ENCODE measurements around the gene LRCH1.

LRCH1 gene

GRCh38 chr13:46553521-46553885 is 533 bp downstream of the LRCH1 start:
- H2AK5ac ChIP-seq (ENCODE audit: low read depth, low read length): peak overlapping the region; percentile 56
- H3K9ac ChIP-seq (ENCODE audit: low read depth, low read length, poor library complexity): peak overlapping the region; percentile 95
- no peak overlapping the region for H4K91ac ChIP-seq (ENCODE audit: low read depth, low read length, poor library complexity)
- H3K18ac ChIP-seq (ENCODE audit: low read length): peak overlapping the region; percentile 99
- H3K4me2 ChIP-seq (ENCODE audit: insufficient read depth, low read length, poor library complexity, severe bottlenecking): peak overlapping the region; percentile 93
- H3K4me1 ChIP-seq (ENCODE audit: control insufficient read depth in 2 of 2, insufficient read depth in 1 of 2, low read depth in 1 of 2, low read length in 2 of 2): peaks cover 0 to 2% of the 10 kb centered on the region in 2 donors
- H3K4ac ChIP-seq (ENCODE audit: low read length): no peak overlapping the region
- H3K36me3 ChIP-seq (replicated peaks in 1 of 2; ENCODE audit: control insufficient read depth in 2 of 2, insufficient read depth in 2 of 2, low read length in 2 of 2): no peaks in the 10 kb centered on the region
- peak overlapping the region; percentile 87 for H3K23ac ChIP-seq (ENCODE audit: low read depth, low read length, poor library complexity)
- peak overlapping the region; percentile 99 for H2AFZ ChIP-seq (ENCODE audit: low read length)
- no peak for DNase-seq (ENCODE audit: low spot score)
- H3K79me1 ChIP-seq (ENCODE audit: low read depth, low read length): peaks cover 7% of the 10 kb centered on the region
- peak overlapping the region; percentile 84 for H2BK5ac ChIP-seq (ENCODE audit: low read length)
- WGBS, 2 donors (ENCODE audit: extremely low coverage in 2 of 2, insufficient read length in 2 of 2, insufficient replicate concordance in 1 of 2): no CpG with 5 or more reads among the region's 34 CpGs
- H3K9me3 ChIP-seq (replicated peaks in 1 of 2; ENCODE audit: control insufficient read depth in 2 of 2, insufficient read depth in 1 of 2, low read depth in 1 of 2, low read length in 2 of 2): no peaks in the 10 kb centered on the region
- H2BK12ac ChIP-seq (ENCODE audit: low read length): peak overlapping the region; percentile 16
- peak overlapping the region; percentile 86 to 90 for H3K4me3 ChIP-seq (ENCODE audit: low read length in 2 of 2)
- H2BK15ac ChIP-seq (ENCODE audit: low read length): peak overlapping the region; percentile 54
- no peak overlapping the region for H4K8ac ChIP-seq (ENCODE audit: low read depth, low read length)
- no peak overlapping the region for H3K27ac ChIP-seq (replicated peaks; ENCODE audit: low read length)
- peak overlapping the region; percentile 97 for H3K14ac ChIP-seq (ENCODE audit: low read length)
- no peak overlapping the region for H2BK120ac ChIP-seq (ENCODE audit: low read depth, low read length)
- peaks cover 0 to 31% (median 2%) of the 10 kb centered on the region in 3 experiments for H3K27me3 ChIP-seq (ENCODE audit: control insufficient read depth in 3 of 3, insufficient read depth in 3 of 3, low read depth in 1 of 3, low read length in 3 of 3)

- no peak overlapping the region for H3K27ac ChIP-seq (replicated peaks; ENCODE audit: low read length)
- no peak overlapping the region for H4K91ac ChIP-seq (ENCODE audit: low read depth, low read length, poor library complexity)
- H3K4ac ChIP-seq (ENCODE audit: low read length): no peak overlapping the region
These were observed 1.2 kb downstream of the LRCH1 start for GRCh38 chr13:46553886-46554858.

GRCh38 chr13:46554951-46555350 is 2.0 kb downstream of the LRCH1 start:
- Histone ChIP-seq H3K4me2 (ENCODE audit: insufficient read depth, low read length, poor library complexity, severe bottlenecking) (peak overlapping the region; percentile 93), H3K36me3 (replicated peaks in 1 of 2; ENCODE audit: control insufficient read depth in 2 of 2, insufficient read depth in 2 of 2, low read length in 2 of 2) (no peaks in the 10 kb centered on the region), H4K8ac (ENCODE audit: low read depth, low read length) (no peak overlapping the region), H3K9ac (ENCODE audit: low read depth, low read length, poor library complexity) (no peak overlapping the region), H3K79me1 (ENCODE audit: low read depth, low read length) (peaks cover 7% of the 10 kb centered on the region), H3K27me3 (ENCODE audit: control insufficient read depth in 3 of 3, insufficient read depth in 3 of 3, low read depth in 1 of 3, low read length in 3 of 3) (peaks cover 0 to 31% (median 2%) of the 10 kb centered on the region in 3 experiments), H3K23ac (ENCODE audit: low read depth, low read length, poor library complexity) (no peak overlapping the region), H3K14ac (ENCODE audit: low read length) (no peak overlapping the region), H3K9me3 (replicated peaks in 1 of 2; ENCODE audit: control insufficient read depth in 2 of 2, insufficient read depth in 1 of 2, low read depth in 1 of 2, low read length in 2 of 2) (no peaks in the 10 kb centered on the region), H2BK5ac (ENCODE audit: low read length) (no peak overlapping the region), H3K27ac (replicated peaks; ENCODE audit: low read length) (no peak overlapping the region), H4K91ac (ENCODE audit: low read depth, low read length, poor library complexity) (no peak overlapping the region), H2BK15ac (ENCODE audit: low read length) (no peak overlapping the region), H3K4me1 (ENCODE audit: control insufficient read depth in 2 of 2, insufficient read depth in 1 of 2, low read depth in 1 of 2, low read length in 2 of 2) (peaks cover 0 to 2% of the 10 kb centered on the region in 2 donors), H3K18ac (ENCODE audit: low read length) (no peak overlapping the region), H3K4me3 (ENCODE audit: low read length in 2 of 2) (peak overlapping the region; percentile 86 to 90), H2AFZ (ENCODE audit: low read length) (peak overlapping the region; percentile 99), H2AK5ac (ENCODE audit: low read depth, low read length) (no peak overlapping the region), H2BK12ac (ENCODE audit: low read length) (no peak overlapping the region), H2BK120ac (ENCODE audit: low read depth, low read length) (no peak overlapping the region), H3K4ac (ENCODE audit: low read length) (no peak overlapping the region)
- no peak for DNase-seq (ENCODE audit: low spot score)
- no CpG with 5 or more reads among the region's 2 CpGs for WGBS, 2 donors (ENCODE audit: extremely low coverage in 2 of 2, insufficient read length in 2 of 2, insufficient replicate concordance in 1 of 2)

More at GRCh38 chr13:46553886-46554858, 1.2 kb downstream of the LRCH1 start:
- Histone ChIP-seq H3K4me2 (ENCODE audit: insufficient read depth, low read length, poor library complexity, severe bottlenecking) (peak overlapping the region; percentile 93), H4K8ac (ENCODE audit: low read depth, low read length) (no peak overlapping the region), H3K23ac (ENCODE audit: low read depth, low read length, poor library complexity) (peak overlapping the region; percentile 87), H2BK5ac (ENCODE audit: low read length) (peak overlapping the region; percentile 84), H3K14ac (ENCODE audit: low read length) (peak overlapping the region; percentile 97), H2AK5ac (ENCODE audit: low read depth, low read length) (peak overlapping the region; percentile 37), H2AFZ (ENCODE audit: low read length) (peak overlapping the region; percentile 99), H3K9me3 (replicated peaks in 1 of 2; ENCODE audit: control insufficient read depth in 2 of 2, insufficient read depth in 1 of 2, low read depth in 1 of 2, low read length in 2 of 2) (no peaks in the 10 kb centered on the region), H3K79me1 (ENCODE audit: low read depth, low read length) (peaks cover 7% of the 10 kb centered on the region), H2BK15ac (ENCODE audit: low read length) (peak overlapping the region; percentile 54), H3K36me3 (replicated peaks in 1 of 2; ENCODE audit: control insufficient read depth in 2 of 2, insufficient read depth in 2 of 2, low read length in 2 of 2) (no peaks in the 10 kb centered on the region), H3K4me1 (ENCODE audit: control insufficient read depth in 2 of 2, insufficient read depth in 1 of 2, low read depth in 1 of 2, low read length in 2 of 2) (peaks cover 0 to 2% of the 10 kb centered on the region in 2 donors), H2BK12ac (ENCODE audit: low read length) (no peak overlapping the region), H2BK120ac (ENCODE audit: low read depth, low read length) (no peak overlapping the region), H3K9ac (ENCODE audit: low read depth, low read length, poor library complexity) (peak overlapping the region; percentile 95), H3K27me3 (ENCODE audit: control insufficient read depth in 3 of 3, insufficient read depth in 3 of 3, low read depth in 1 of 3, low read length in 3 of 3) (peaks cover 0 to 31% (median 2%) of the 10 kb centered on the region in 3 experiments), H3K18ac (ENCODE audit: low read length) (peak overlapping the region; percentile 99), H3K4me3 (ENCODE audit: low read length in 2 of 2) (peak overlapping the region; percentile 86 to 90)
- WGBS, 2 donors (ENCODE audit: extremely low coverage in 2 of 2, insufficient read length in 2 of 2, insufficient replicate concordance in 1 of 2): no CpG with 5 or more reads among the region's 75 CpGs
- DNase-seq (ENCODE audit: low spot score): no peak

GRCh38 chr13:46555722-46556417 is 2.9 kb downstream of the LRCH1 start:
- no peak overlapping the region for H4K8ac ChIP-seq (ENCODE audit: low read depth, low read length)
- H3K4ac ChIP-seq (ENCODE audit: low read length): no peak overlapping the region
- H2AFZ ChIP-seq (ENCODE audit: low read length): no peak overlapping the region
- H2BK15ac ChIP-seq (ENCODE audit: low read length): no peak overlapping the region
- no peaks in the 10 kb centered on the region for H3K9me3 ChIP-seq (replicated peaks in 1 of 2; ENCODE audit: control insufficient read depth in 2 of 2, insufficient read depth in 1 of 2, low read depth in 1 of 2, low read length in 2 of 2)
- H2BK12ac ChIP-seq (ENCODE audit: low read length): no peak overlapping the region
- H3K4me2 ChIP-seq (ENCODE audit: insufficient read depth, low read length, poor library complexity, severe bottlenecking): no peak overlapping the region
- H3K4me1 ChIP-seq (ENCODE audit: control insufficient read depth in 2 of 2, insufficient read depth in 1 of 2, low read depth in 1 of 2, low read length in 2 of 2): peaks cover 0 to 2% of the 10 kb centered on the region in 2 donors
- WGBS, 2 donors (ENCODE audit: extremely low coverage in 2 of 2, insufficient read length in 2 of 2, insufficient replicate concordance in 1 of 2): no CpG with 5 or more reads among the region's 4 CpGs
- no peak overlapping the region for H4K91ac ChIP-seq (ENCODE audit: low read depth, low read length, poor library complexity)
- no peak overlapping the region for H3K4me3 ChIP-seq (ENCODE audit: low read length in 2 of 2)
- H3K36me3 ChIP-seq (replicated peaks in 1 of 2; ENCODE audit: control insufficient read depth in 2 of 2, insufficient read depth in 2 of 2, low read length in 2 of 2): no peaks in the 10 kb centered on the region
- DNase-seq (ENCODE audit: low spot score): no peak
- peaks cover 0 to 31% (median 2%) of the 10 kb centered on the region in 3 experiments for H3K27me3 ChIP-seq (ENCODE audit: control insufficient read depth in 3 of 3, insufficient read depth in 3 of 3, low read depth in 1 of 3, low read length in 3 of 3)
- H2AK5ac ChIP-seq (ENCODE audit: low read depth, low read length): no peak overlapping the region
- no peak overlapping the region for H3K27ac ChIP-seq (replicated peaks; ENCODE audit: low read length)
- no peak overlapping the region for H3K18ac ChIP-seq (ENCODE audit: low read length)
- no peak overlapping the region for H2BK120ac ChIP-seq (ENCODE audit: low read depth, low read length)
- no peak overlapping the region for H3K9ac ChIP-seq (ENCODE audit: low read depth, low read length, poor library complexity)
- H3K14ac ChIP-seq (ENCODE audit: low read length): no peak overlapping the region
- H2BK5ac ChIP-seq (ENCODE audit: low read length): no peak overlapping the region
- H3K79me1 ChIP-seq (ENCODE audit: low read depth, low read length): peaks cover 7% of the 10 kb centered on the region
- H3K23ac ChIP-seq (ENCODE audit: low read depth, low read length, poor library complexity): no peak overlapping the region

All from neuronal stem cell (in vitro differentiated cells).